Pancreas (tissue), 10 donors: ENCODE measurements around the gene SHLD2. TPM values are rescaled to one million over a fixed set of nuclear protein-coding genes. Genes with fewer than 3 reads are reported as not detected.
"Not testable (repeated sequence)": the region's sequence is repeated elsewhere in the genome, so short reads cannot be mapped to it uniquely, and the experiment has no call there.

ENCODE experiments used
- ATAC-seq, 4 donors: fragments of 200-7000 bp; cut with Tn5 transposase; one replicate each; pipeline versions ENCODE4 v1.8.0 to v1.9.1; 2020; ENCODE audit warnings: mild to moderate bottlenecking in 4 of 4, moderate library complexity in 4 of 4
- DNase-seq, 6 donors: peaks; one replicate each; pipeline ENCODE4 v3.0.0-alpha.2; 2020
- FAIRE-seq: peaks from 2 replicates; lab custom pipeline; 2012; peaks lifted over from hg19 to GRCh38; lab: Jason Lieb, UNC
- H3K27ac ChIP-seq, 4 donors: fragments of 200-600 bp; sonication (generic); 1 replicate in 3 of 4; 2 replicates in 1 of 4; pipeline versions ENCODE4 v1.5.0 to v1.8.0; 2020
- H3K27me3 ChIP-seq, 4 donors: fragments of 200-600 bp; one replicate each; pipeline ENCODE4 v1.8.0; 2021
- H3K36me3 ChIP-seq, 3 donors: fragments of 200-600 bp; sonication (generic) in 1 of 3; one replicate each; pipeline versions ENCODE4 v1.5.0 to v1.8.0; 2020 to 2021
- H3K4me1 ChIP-seq, 3 donors: fragments of 200-600 bp; one replicate each; pipeline ENCODE4 v1.8.0; 2021
- H3K4me3 ChIP-seq, 4 donors: fragments of 200-600 bp; sonication (generic) in 2 of 4; one replicate each; pipeline versions ENCODE4 v1.5.0 to v1.8.0; 2020 to 2021
- H3K9me3 ChIP-seq, 4 donors: fragments of 200-600 bp; one replicate each; pipeline ENCODE4 v1.8.0; 2021
- CTCF ChIP-seq, 4 donors: fragments of 200-600 bp; sonication (generic) in 3 of 4; IDR thresholded peaks; one replicate each; pipeline versions ENCODE4 v1.5.0 to v1.8.0; 2021; ENCODE audit warnings: antibody characterized with exemption in 4 of 4
- WGBS, 2 donors: extraction: QIAGEN DNeasy Blood & Tissue Kit; methylation state at CpG; one replicate each; pipeline ENCODE4 v1.1.7; 2013; 5-methylcytosine and 5-hydroxymethylcytosine counted together
- intact Hi-C, 3 donors: fragments of 100-400 bp; cut with DNase I; formaldehyde crosslinking; loops; one replicate each; pipeline versions ENCODE4 v1.11.1 to v1.14.2; 2022
- polyA plus RNA-seq, 2 donors: library from polyadenylated mRNA; stranded (reverse); fragments of 200-250 nt; gene quantifications; one replicate each; pipeline ENCODE4 v1.2.3, GENCODE V29; 2013
- total RNA-seq, 6 donors: library from RNA; stranded (reverse); fragmentation: NEBNext Ultra II Directional in 4 of 6; extraction: Animal tissue kit (Norgen Biotek cat#: 25700) in 4 of 6; gene quantifications; one replicate each; pipeline versions ENCODE4 v1.2.1 to v1.2.4, GENCODE V29; 2021 to 2023
- donor health status: healthy with polysubstance abuse.
- donor health status: DM: no; HTN: no; CAD: no; lungs with moderate emphysema.
- donor health status: DM: no; HTN: no; CAD: no.
- donor health status: control.
- donor health status: control.
- donor health status: Bipolar disorder and iron deficiency.
- donor health status: DM: yes; HTN: yes; CAD: no.
- donor health status: DM: no; HTN: no; CAD: no.
- donor health status: DM: no; HTN: no; CAD: no.
- donor health status: DM: yes; HTN: yes; CAD: no.

The SHLD2 gene
- total and polyA plus RNA-seq, 8 donors, result 8.0 to 15.7 (median 10.7) TPM

GRCh38 chr10:87079106-87079836, 15.7 kb upstream of the SHLD2 start:
- ATAC-seq (no peak), DNase-seq (no peak), FAIRE-seq (no peak)
- Histone ChIP-seq H3K4me3 (no peak overlapping the region), H3K36me3 (no peaks in the 10 kb centered on the region), H3K27me3 (no peaks in the 10 kb centered on the region), H3K9me3 (no peaks in the 10 kb centered on the region), H3K4me1 (peaks cover 0 to 21% (median 14%) of the 10 kb centered on the region in 3 donors), H3K27ac (no peak overlapping the region)
- 73 to 76% methylated on average over 11 of the region's 11 CpGs for WGBS, 2 donors
- intact Hi-C loops, result no loop called here
- TF ChIP-seq CTCF (IDR thresholded peaks at IDR 0.05), result no peak

- H3K27ac ChIP-seq, H3K27me3 ChIP-seq, H3K4me3 ChIP-seq, ATAC-seq, H3K9me3 ChIP-seq, FAIRE-seq, H3K36me3 ChIP-seq, intact Hi-C loops: not testable (repeated sequence)
- peaks cover 0 to 25% (median 20%) of the 10 kb centered on the region in 3 donors for H3K4me1 ChIP-seq
- peak in 2 of 6 donors; percentile 34 to 74 for DNase-seq
- 92 to 96% methylated on average over 8 to 29 of the region's 31 CpGs for WGBS, 2 donors
Observed at GRCh38 chr10:87080621-87081020, 14.4 kb upstream of the SHLD2 start.

- 95 to 100% methylated on average over 1 of the region's 3 CpGs for WGBS, 2 donors
Observed at GRCh38 chr10:87081574-87081973, 13.4 kb upstream of the SHLD2 start.

GRCh38 chr10:87082219-87082618, 12.8 kb upstream of the SHLD2 start:
- peak; percentile 58 to 72 (median 63) for ATAC-seq
- FAIRE-seq, H3K27me3 ChIP-seq, H3K36me3 ChIP-seq, DNase-seq, H3K9me3 ChIP-seq, H3K4me3 ChIP-seq, intact Hi-C loops: not testable (repeated sequence)
- Histone ChIP-seq H3K4me1 (peaks cover 0 to 25% (median 20%) of the 10 kb centered on the region in 3 donors), H3K27ac (peak overlapping the region in 2 of 4 donors; percentile 42 to 61)
- WGBS, 2 donors, result 19 to 38% methylated on average over 1 of the region's 1 CpG

More at GRCh38 chr10:87081574-87081973, 13.4 kb upstream of the SHLD2 start:
- Histone ChIP-seq H3K4me1 (peaks cover 0 to 25% (median 20%) of the 10 kb centered on the region in 3 donors), H3K27ac (peak overlapping the region in 1 of 4 donors; percentile 61)
- FAIRE-seq, H3K36me3 ChIP-seq, intact Hi-C loops, ATAC-seq, DNase-seq, H3K4me3 ChIP-seq, H3K27me3 ChIP-seq, H3K9me3 ChIP-seq: not testable (repeated sequence)

- peak in 1 of 6 donors; percentile 32 for DNase-seq
- FAIRE-seq, H3K27me3 ChIP-seq, intact Hi-C loops, H3K4me3 ChIP-seq, H3K36me3 ChIP-seq, H3K9me3 ChIP-seq: not testable (repeated sequence)
- ATAC-seq, result peak; percentile 70 to 83 (median 79)
- Histone ChIP-seq H3K27ac (peak overlapping the region in 2 of 4 donors; percentile 2 to 73), H3K4me1 (peaks cover under 1 to 26% (median 25%) of the 10 kb centered on the region in 3 donors)
- WGBS, 2 donors, result 27 to 30% methylated on average over 5 of the region's 5 CpGs
Observed at GRCh38 chr10:87083576-87084290, 11.3 kb upstream of the SHLD2 start.

GRCh38 chr10:87084291-87084782, 10.7 kb upstream of the SHLD2 start:
- H3K36me3 ChIP-seq, H3K9me3 ChIP-seq, H3K27me3 ChIP-seq, H3K4me3 ChIP-seq, DNase-seq, intact Hi-C loops: not testable (repeated sequence)
- H3K27ac ChIP-seq, result peak overlapping the region in 2 of 4 donors; percentile 2 to 73
- peak; percentile 15 to 63 (median 29) for ATAC-seq
- H3K4me1 ChIP-seq, result peaks cover 6 to 30% (median 26%) of the 10 kb centered on the region in 3 donors
- peak; percentile 47 for FAIRE-seq

- peaks cover 10 to 42% (median 38%) of the 10 kb centered on the region in 3 donors for H3K4me1 ChIP-seq
- no peaks in the 10 kb centered on the region for H3K27me3 ChIP-seq
- FAIRE-seq (no peak), ATAC-seq (no peak), DNase-seq (no peak)
- H3K27ac ChIP-seq, result no peak overlapping the region
- intact Hi-C loops, result no loop called here
- 87 to 92% methylated on average over 1 of the region's 1 CpG for WGBS, 2 donors
- H3K4me3 ChIP-seq, result no peak overlapping the region
- H3K9me3 ChIP-seq, result no peaks in the 10 kb centered on the region
- no peak for TF ChIP-seq CTCF (IDR thresholded peaks at IDR 0.05)
- no peaks in the 10 kb centered on the region for H3K36me3 ChIP-seq
Observed at GRCh38 chr10:87085537-87085936, 9.5 kb upstream of the SHLD2 start.
